ENCODE data around the gene GPR152.
"Not testable (repeated sequence)": the region's sequence is repeated elsewhere in the genome, so short reads cannot be mapped to it uniquely, and the experiment has no call there.

Gene GPR152

GRCh38 chr11:67489203-67489884 lies 36.8 kb upstream of the GPR152 start:
- no peak for FAIRE-seq

GRCh38 chr11:67486481-67487195 lies 34.1 kb upstream of the GPR152 start:
- FAIRE-seq = no peak

GRCh38 chr11:67485873-67486361 lies 33.4 kb upstream of the GPR152 start:
- not testable (repeated sequence) for FAIRE-seq

- no peak for FAIRE-seq
These were observed 32.4 kb upstream of the GPR152 start for GRCh38 chr11:67484847-67485311.

- no peak for FAIRE-seq
These were observed 31.5 kb upstream of the GPR152 start for GRCh38 chr11:67483831-67484665.

- no peak for FAIRE-seq
These were observed 30.6 kb upstream of the GPR152 start, which contains the start of gene AIP for GRCh38 chr11:67482827-67483798. AIP (plus strand) TSS chr11:67483026; CDS start chr11:67483159, 133 bp downstream.

- FAIRE-seq = no peak
These were observed 29.8 kb upstream of the GPR152 start for GRCh38 chr11:67482275-67482826.

GRCh38 chr11:67477344-67478050 lies 25.0 kb upstream of the GPR152 start:
- FAIRE-seq = not testable (repeated sequence)

GRCh38 chr11:67476692-67477091 lies 24.2 kb upstream of the GPR152 start:
- FAIRE-seq = not testable (repeated sequence)

- no peak for FAIRE-seq
These were observed 20.4 kb upstream of the GPR152 start for GRCh38 chr11:67472882-67473281.

GRCh38 chr11:67470337-67471002 lies 17.9 kb upstream of the GPR152 start:
- no peak for FAIRE-seq

GRCh38 chr11:67469508-67469811 lies 16.9 kb upstream of the GPR152 start:
- no peak for FAIRE-seq

GRCh38 chr11:67468759-67469507 lies 16.4 kb upstream of the GPR152 start, which contains the start of gene TMEM134:
TMEM134 (minus strand) TSS chr11:67469251; CDS start chr11:67469192, 59 bp downstream.
- FAIRE-seq = no peak

- FAIRE-seq = no peak
These were observed 15.9 kb upstream of the GPR152 start for GRCh38 chr11:67468456-67468758.

GRCh38 chr11:67468056-67468455 lies 15.5 kb upstream of the GPR152 start:
- no peak for FAIRE-seq

GRCh38 chr11:67466962-67467771 lies 14.6 kb upstream of the GPR152 start:
- FAIRE-seq = no peak

- FAIRE-seq = no peak
These were observed 13.8 kb upstream of the GPR152 start for GRCh38 chr11:67466367-67466766.

GRCh38 chr11:67465530-67465929 lies 13.0 kb upstream of the GPR152 start:
- not testable (repeated sequence) for FAIRE-seq

- no peak for FAIRE-seq
These were observed 12.6 kb upstream of the GPR152 start for GRCh38 chr11:67465189-67465510.

All from islet of Langerhans (tissue), 1 donor.